HepG2 (cell line): ENCODE results near the gene TEX19. TPM values are rescaled to one million over a fixed set of nuclear protein-coding genes. Genes with fewer than 3 reads are reported as not detected.

Experiments used
- GPBP1L1 ChIP-seq: sonication (generic); formaldehyde crosslinking; IDR thresholded peaks from 2 replicates; pipeline ENCODE4 v1.5.0; 2020; ENCODE audit warnings: mild to moderate bottlenecking, missing genetic modification reagents
- PAX8 ChIP-seq: sonication (generic); formaldehyde crosslinking; IDR thresholded peaks from 2 replicates; pipeline ENCODE4 v1.8.0; 2022; ENCODE audit warnings: mild to moderate bottlenecking, missing genetic modification reagents, borderline replicate concordance
- TEF ChIP-seq: sonication (generic); formaldehyde crosslinking; IDR thresholded peaks from 2 replicates; pipeline ENCODE4 v1.5.0; 2020; ENCODE audit warnings: missing genetic modification reagents
- THAP9 ChIP-seq: sonication (generic); formaldehyde crosslinking; IDR thresholded peaks from 2 replicates; pipeline ENCODE4; 2020; ENCODE audit warnings: missing genetic modification reagents, mild to moderate bottlenecking, borderline replicate concordance
- YEATS4 ChIP-seq: sonication (generic); formaldehyde crosslinking; IDR thresholded peaks from 2 replicates; pipeline ENCODE4 v1.4.0; 2020; ENCODE audit warnings: missing genetic modification reagents, borderline replicate concordance
- ZBTB40 ChIP-seq, 2 experiments: fragments of 450-650 bp in 1 of 2; sonication (generic) in 1 of 2; formaldehyde crosslinking in 1 of 2; IDR thresholded peaks; 2 replicates each; pipeline versions ENCODE4 v1.6.1 to v1.8.0; 2016 to 2022; ENCODE audit warnings: antibody characterized with exemption in 1 of 2, mild to moderate bottlenecking in 1 of 2, missing genetic modification reagents in 1 of 2
- ZNF33A ChIP-seq: sonication (generic); formaldehyde crosslinking; IDR thresholded peaks from 2 replicates; pipeline ENCODE4 v1.5.1; 2020; ENCODE audit warnings: missing genetic modification reagents, mild to moderate bottlenecking, moderate library complexity, borderline replicate concordance
- ZNF431 ChIP-seq: sonication (generic); formaldehyde crosslinking; IDR thresholded peaks from 2 replicates; pipeline ENCODE4 v1.9.0; 2022; ENCODE audit warnings: missing genetic modification reagents, low read depth, mild to moderate bottlenecking, borderline replicate concordance
- ZNF513 ChIP-seq: sonication (generic); formaldehyde crosslinking; conservative IDR thresholded peaks from 2 replicates; pipeline ENCODE4 v1.5.0; 2020; ENCODE audit warnings: missing genetic modification reagents
- ZNF777 ChIP-seq: sonication (generic); formaldehyde crosslinking; IDR thresholded peaks from 2 replicates; pipeline ENCODE4 v1.4.0; 2020; ENCODE audit warnings: missing genetic modification reagents
- polyA plus RNA-seq, 8 experiments: library from polyadenylated mRNA; depleted of rRNA in 3 of 8; stranded (reverse) in 7 of 8; unstranded in 1 of 8; fragments of >200 nt; fragmentation: Illumina TruSeq in 4 of 8; extraction: Trizol in 4 of 8; gene quantifications; 2 replicates each; pipeline versions ENCODE4 v1.2.1 to v1.2.3, GENCODE V29; 2011 to 2016; ENCODE audit warnings: low read depth in 4 of 8, missing spikeins in 1 of 8, mixed read lengths in 1 of 8; ENCODE audit not compliant: insufficient read depth in 1 of 8
- total RNA-seq, 5 experiments: library from RNA; depleted of rRNA; stranded (reverse); fragments of >200 nt; fragmentation: Illumina TruSeq; extraction: Trizol; gene quantifications; 2 replicates each; pipeline ENCODE4 v1.2.3, GENCODE V29; 2016; ENCODE audit warnings: low read depth in 1 of 5

TEX19 gene
- total and polyA plus RNA-seq, 2 of the 13 experiments (the other 11 are each of a cell fraction or from before 2014, with no cell fraction given), result 1.3 to 6.0 TPM

GRCh38 chr17:82412535-82413520 lies 53.8 kb downstream of the TEX19 start (continued):
- TF ChIP-seq ZNF513 (CRISPR knock-in tag), result no peak
- TF ChIP-seq THAP9 (CRISPR knock-in tag), result no peak
- TF ChIP-seq TEF (CRISPR knock-in tag), result no peak
- TF ChIP-seq ZNF431 (CRISPR knock-in tag), result no peak
- no peak for TF ChIP-seq YEATS4 (CRISPR knock-in tag)
- TF ChIP-seq ZNF777 (CRISPR knock-in tag), result no peak
- no peak for TF ChIP-seq ZNF33A
- TF ChIP-seq PAX8, result no peak
- TF ChIP-seq ZBTB40 (IDR thresholded peaks at IDR 0.05), result no peak
- 0 out of 2 replicates have a peak, but pooled peaks have one; percentile 25 for TF ChIP-seq ZBTB40 (CRISPR knock-in tag; IDR thresholded peaks at IDR 0.05)
- TF ChIP-seq GPBP1L1 (CRISPR knock-in tag), result no peak
